Measurements from ENCODE around the gene AKT1. TPM values are rescaled to one million over a fixed set of nuclear protein-coding genes. Genes with fewer than 3 reads are reported as not detected.
"Not testable (repeated sequence)": the region's sequence is repeated elsewhere in the genome, so short reads cannot be mapped to it uniquely, and the experiment has no call there.

Gene AKT1
- total and polyA plus RNA-seq, 4 donors: 30.6 to 192 (median 58.7) TPM

DNA sequence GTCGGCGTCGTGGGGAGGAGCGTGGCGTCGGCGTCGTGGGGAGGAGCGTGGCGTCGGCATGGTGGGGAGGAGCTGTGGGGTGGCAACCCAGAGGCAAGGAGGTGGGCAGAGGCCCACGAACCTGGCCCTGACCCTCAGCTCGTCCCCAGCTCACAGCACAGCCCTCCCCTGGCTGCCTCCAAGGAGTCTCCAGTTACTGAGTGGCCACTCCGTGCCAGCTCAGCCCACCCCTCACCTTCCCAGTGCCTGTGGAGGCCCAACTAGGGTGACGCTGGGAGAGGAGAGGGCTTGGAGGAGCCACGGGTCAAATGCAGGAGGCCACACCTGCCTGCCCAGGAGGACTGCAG is 65.7 kb downstream of the AKT1 start:
- DNase-seq (ENCODE audit: low spot score): no peak
- H3K9me3 ChIP-seq (ENCODE audit: control insufficient read depth in 4 of 4, low read length in 3 of 4): no peaks in the 10 kb centered on the region
- no peak for TF ChIP-seq EGR1 (IDR thresholded peaks at IDR 0.05; ENCODE audit: low read depth in 2 of 2)
- no peak for TF ChIP-seq RXRA (IDR thresholded peaks at IDR 0.05)
- TF ChIP-seq SP1 (IDR thresholded peaks at IDR 0.05): no peak
- TF ChIP-seq ATF3 (IDR thresholded peaks at IDR 0.05): no peak
- TF ChIP-seq TAF1 (conservative IDR thresholded peaks at IDR 0.05): no peak
- TF ChIP-seq RAD21 (IDR thresholded peaks at IDR 0.05): no peak
- no peak for TF ChIP-seq MAX (IDR thresholded peaks at IDR 0.05)
- no peak for TF ChIP-seq YY1 (IDR thresholded peaks at IDR 0.05)
- TF ChIP-seq HNF4A (conservative IDR thresholded peaks at IDR 0.05): no peak
- TF ChIP-seq CTCF (IDR thresholded peaks at IDR 0.05; ENCODE audit: low read depth, low read length, missing input control): no peak
- no peaks in the 10 kb centered on the region for H3K36me3 ChIP-seq (ENCODE audit: control insufficient read depth in 4 of 4, insufficient read depth in 3 of 4, low read depth in 1 of 4, low read length in 3 of 4)
- 96% methylated on average over 16 of the region's 16 CpGs for WGBS
- peaks cover 25 to 73% (median 58%) of the 10 kb centered on the region in 4 donors for H3K4me1 ChIP-seq (ENCODE audit: control insufficient read depth in 4 of 4, insufficient read depth in 4 of 4, low read length in 3 of 4)
- no peak overlapping the region for H3K9ac ChIP-seq (ENCODE audit: low read depth in 1 of 2, low read length in 2 of 2)
- H3K4me3 ChIP-seq (ENCODE audit: low read depth in 1 of 3, low read length in 3 of 3): no peak overlapping the region
- no peak overlapping the region for H3K27ac ChIP-seq (ENCODE audit: low read depth in 1 of 2, low read length in 2 of 2)
- H3K27me3 ChIP-seq (ENCODE audit: control insufficient read depth in 4 of 4, insufficient read depth in 4 of 4, low read length in 3 of 4): no peaks in the 10 kb centered on the region

- H3K27me3 ChIP-seq (ENCODE audit: control insufficient read depth in 4 of 4, insufficient read depth in 4 of 4, low read length in 3 of 4); H3K9ac ChIP-seq (ENCODE audit: low read depth in 1 of 2, low read length in 2 of 2): not testable (repeated sequence)
- 97% methylated on average over 66 of the region's 73 CpGs for WGBS
Observed at GRCh38 chr14:104729176-104729834, 66.2 kb downstream of the AKT1 start.

DNA sequence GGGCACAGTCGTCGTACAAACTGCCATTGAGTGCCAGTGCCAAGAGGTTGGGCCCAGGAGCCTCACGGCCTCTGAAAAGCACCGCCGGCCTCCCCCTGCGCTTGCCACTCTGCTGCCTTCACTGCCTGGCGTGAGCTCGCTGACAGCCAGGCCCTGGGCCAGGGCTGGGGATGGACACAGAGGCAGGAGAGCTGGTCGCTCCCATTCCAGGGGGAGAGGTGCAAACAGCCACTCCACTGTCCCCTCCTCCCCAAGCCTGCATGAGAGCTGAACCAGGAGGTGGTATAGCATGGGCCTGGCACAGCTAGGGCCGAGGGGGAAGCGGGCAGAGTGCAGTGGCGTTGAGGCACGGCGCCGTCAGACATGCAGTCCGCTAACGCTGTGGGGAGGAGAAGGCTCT is 66.9 kb downstream of the AKT1 start:
- no peaks in the 10 kb centered on the region for H3K36me3 ChIP-seq (ENCODE audit: control insufficient read depth in 4 of 4, insufficient read depth in 3 of 4, low read depth in 1 of 4, low read length in 3 of 4)
- no peak for DNase-seq (ENCODE audit: low spot score)
- no peak for TF ChIP-seq JUND (IDR thresholded peaks at IDR 0.05)
- no peak for TF ChIP-seq ATF3 (IDR thresholded peaks at IDR 0.05)
- TF ChIP-seq ZBTB33 (IDR thresholded peaks at IDR 0.05): no peak
- no peak for TF ChIP-seq HNF4G (IDR thresholded peaks at IDR 0.05)
- TF ChIP-seq EGR1 (IDR thresholded peaks at IDR 0.05; ENCODE audit: low read depth in 2 of 2): no peak
- no peak for TF ChIP-seq MAX (IDR thresholded peaks at IDR 0.05)
- no peak for TF ChIP-seq GABPA (IDR thresholded peaks at IDR 0.05 in 1 of 2, conservative IDR thresholded peaks at IDR 0.05 in 1 of 2)
- no peak overlapping the region for H3K27ac ChIP-seq (ENCODE audit: low read depth in 1 of 2, low read length in 2 of 2)
- no peak overlapping the region for H3K9ac ChIP-seq (ENCODE audit: low read depth in 1 of 2, low read length in 2 of 2)
- peaks cover 18 to 68% (median 53%) of the 10 kb centered on the region in 4 donors for H3K4me1 ChIP-seq (ENCODE audit: control insufficient read depth in 4 of 4, insufficient read depth in 4 of 4, low read length in 3 of 4)
- H3K27me3 ChIP-seq (ENCODE audit: control insufficient read depth in 4 of 4, insufficient read depth in 4 of 4, low read length in 3 of 4): no peaks in the 10 kb centered on the region
- H3K9me3 ChIP-seq (ENCODE audit: control insufficient read depth in 4 of 4, low read length in 3 of 4): no peaks in the 10 kb centered on the region
- H3K4me3 ChIP-seq (ENCODE audit: low read depth in 1 of 3, low read length in 3 of 3): no peak overlapping the region
- WGBS: 95% methylated on average over 17 of the region's 17 CpGs

More at GRCh38 chr14:104729176-104729834, 66.2 kb downstream of the AKT1 start:
- H3K4me1 ChIP-seq (ENCODE audit: control insufficient read depth in 4 of 4, insufficient read depth in 4 of 4, low read length in 3 of 4): peaks cover 20 to 71% (median 57%) of the 10 kb centered on the region in 4 donors
- H3K27ac ChIP-seq (ENCODE audit: low read depth in 1 of 2, low read length in 2 of 2); H3K4me3 ChIP-seq (ENCODE audit: low read depth in 1 of 3, low read length in 3 of 3); H3K36me3 ChIP-seq (ENCODE audit: control insufficient read depth in 4 of 4, insufficient read depth in 3 of 4, low read depth in 1 of 4, low read length in 3 of 4); H3K9me3 ChIP-seq (ENCODE audit: control insufficient read depth in 4 of 4, low read length in 3 of 4); DNase-seq (ENCODE audit: low spot score): not testable (repeated sequence)

Measured in liver (tissue), 9 donors.